Adrenal gland (tissue), 12 donors: Measurements from ENCODE around the gene KIR2DL4. TPM values are rescaled to one million over a fixed set of nuclear protein-coding genes. Genes with fewer than 3 reads are reported as not detected.
"Not testable (repeated sequence)": the region's sequence is repeated elsewhere in the genome, so short reads cannot be mapped to it uniquely, and the experiment has no call there.

Experiments used
- DNase-seq, 7 donors: peaks; one replicate each; pipeline ENCODE4 v3.0.0-alpha.2; 2019 to 2020
- H3K27ac ChIP-seq, 5 donors: fragments of 200-600 bp; sonication (generic) in 4 of 5; 1 replicate in 3 of 5; 2 replicates in 2 of 5; pipeline versions ENCODE4 v1.5.1 to v1.8.0; 2016 to 2020; ENCODE audit warnings: mild to moderate bottlenecking in 1 of 5
- H3K27me3 ChIP-seq: fragments of 200-600 bp; 2 replicates; pipeline ENCODE4 v1.8.0; 2021
- H3K36me3 ChIP-seq, 2 donors: fragments of 200-600 bp; replicated peaks in 1 of 2; 1 replicate in 1 of 2; 2 replicates in 1 of 2; pipeline versions ENCODE4 v1.5.1 to v1.8.0; 2018 to 2022
- H3K4me1 ChIP-seq, 2 donors: fragments of 200-600 bp; replicated peaks in 1 of 2; 1 replicate in 1 of 2; 2 replicates in 1 of 2; pipeline versions ENCODE4 v1.5.1 to v1.8.0; 2018 to 2021
- H3K4me3 ChIP-seq, 4 donors: fragments of 200-600 bp; sonication (generic) in 3 of 4; one replicate each; pipeline ENCODE4 v1.5.1; 2016 to 2018
- H3K9me3 ChIP-seq, 3 donors: fragments of 200-600 bp; sonication (generic) in 1 of 3; replicated peaks in 1 of 3; 1 replicate in 2 of 3; 2 replicates in 1 of 3; pipeline versions ENCODE4 v1.5.1 to v1.8.0; 2016 to 2021
- POLR2A ChIP-seq, 2 donors: fragments of 450-650 bp; IDR thresholded peaks; one replicate each; pipeline ENCODE4 v1.6.1; 2017; ENCODE audit warnings: antibody characterized with exemption in 2 of 2, mild to moderate bottlenecking in 2 of 2, moderate library complexity in 1 of 2
- WGBS, 4 donors: extraction: QIAGEN DNeasy Blood & Tissue Kit in 2 of 4; methylation state at CpG; one replicate each; pipeline versions ENCODE4 v1.1.5 to v1.1.7; 2013 to 2017; 5-methylcytosine and 5-hydroxymethylcytosine counted together
- intact Hi-C, 2 donors: fragments of 100-400 bp; cut with DNase I; formaldehyde crosslinking; loops; one replicate each; pipeline versions ENCODE4 v1.14.1 to v1.15.0; 2022 to 2023
- polyA plus RNA-seq, 3 donors: library from polyadenylated mRNA; stranded (reverse); fragments of 200-250 nt in 2 of 3; fragments of 350-450 nt in 1 of 3; fragmentation: Illumina TruSeq in 1 of 3; extraction: RNeasy Lipid Tissue Mini Kit (QIAGEN cat#74804) in 1 of 3; gene quantifications; one replicate each; pipeline ENCODE4 v1.2.3, GENCODE V29; 2013 to 2014
- small RNA-seq, 2 donors: library from RNA; depleted of rRNA; stranded (forward); fragments of <200 nt; gene quantifications; one replicate each; pipeline ENCODE3, GENCODE V24; 2016
- total RNA-seq, 9 donors: library from RNA; depleted of rRNA in 4 of 9; stranded (reverse); fragments of >200 nt in 4 of 9; fragments of 120-200 nt in 1 of 9; fragmentation: NEBNext Ultra II Directional in 1 of 9; extraction: Animal tissue kit (Norgen Biotek cat#: 25700) in 1 of 9; gene quantifications; one replicate each; pipeline versions ENCODE4 v1.1.0 to v1.2.4, GENCODE V29; 2013 to 2023
- TF ChIP-seq, protein P1 (sequence below), 6 experiments: fragments of 450-650 bp in 4 of 6; fragments of 200-600 bp in 2 of 6; sonication (generic) in 1 of 6; IDR thresholded peaks; 1 replicate in 5 of 6; 2 replicates in 1 of 6; pipeline versions ENCODE4 v1.5.1 to v1.8.0; 2016 to 2021; ENCODE audit warnings: antibody characterized with exemption in 6 of 6, mild to moderate bottlenecking in 2 of 6, moderate library complexity in 1 of 6
- donor health status: healthy with polysubstance abuse.
- donor health status: Bipolar disorder and iron deficiency.
- donor health status: DM: yes; HTN: yes; CAD: no.
- donor health status: DM: no; HTN: no; CAD: no.
- donor health status: DM: no; HTN: no; CAD: no.
- donor health status: DM: yes; HTN: yes; CAD: no.

KIR2DL4 gene
- total and polyA plus RNA-seq, 12 donors, result 0.07 to 0.36 (median 0.32) TPM; not detected in 8

- Histone ChIP-seq H3K9me3 (no peaks in the 10 kb centered on the region), H3K36me3 (no peaks in the 10 kb centered on the region), H3K27me3 (no peaks in the 10 kb centered on the region), H3K4me3 (no peak overlapping the region), H3K27ac (no peak overlapping the region), H3K4me1 (no peaks in the 10 kb centered on the region)
- no peak for TF ChIP-seq POLR2A (IDR thresholded peaks at IDR 0.05)
- TF ChIP-seq, protein P1, sequence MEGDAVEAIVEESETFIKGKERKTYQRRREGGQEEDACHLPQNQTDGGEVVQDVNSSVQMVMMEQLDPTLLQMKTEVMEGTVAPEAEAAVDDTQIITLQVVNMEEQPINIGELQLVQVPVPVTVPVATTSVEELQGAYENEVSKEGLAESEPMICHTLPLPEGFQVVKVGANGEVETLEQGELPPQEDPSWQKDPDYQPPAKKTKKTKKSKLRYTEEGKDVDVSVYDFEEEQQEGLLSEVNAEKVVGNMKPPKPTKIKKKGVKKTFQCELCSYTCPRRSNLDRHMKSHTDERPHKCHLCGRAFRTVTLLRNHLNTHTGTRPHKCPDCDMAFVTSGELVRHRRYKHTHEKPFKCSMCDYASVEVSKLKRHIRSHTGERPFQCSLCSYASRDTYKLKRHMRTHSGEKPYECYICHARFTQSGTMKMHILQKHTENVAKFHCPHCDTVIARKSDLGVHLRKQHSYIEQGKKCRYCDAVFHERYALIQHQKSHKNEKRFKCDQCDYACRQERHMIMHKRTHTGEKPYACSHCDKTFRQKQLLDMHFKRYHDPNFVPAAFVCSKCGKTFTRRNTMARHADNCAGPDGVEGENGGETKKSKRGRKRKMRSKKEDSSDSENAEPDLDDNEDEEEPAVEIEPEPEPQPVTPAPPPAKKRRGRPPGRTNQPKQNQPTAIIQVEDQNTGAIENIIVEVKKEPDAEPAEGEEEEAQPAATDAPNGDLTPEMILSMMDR (IDR thresholded peaks at IDR 0.05), result no peak
- 37 to 74% (median 70%) methylated on average over 1 to 2 of the region's 2 CpGs for WGBS, 4 donors
- intact Hi-C loops, result no loop called here
- no peak for DNase-seq
Measured at GRCh38 chr19:54850930-54851329, 47.5 kb downstream of the KIR2DL4 start.

DNA sequence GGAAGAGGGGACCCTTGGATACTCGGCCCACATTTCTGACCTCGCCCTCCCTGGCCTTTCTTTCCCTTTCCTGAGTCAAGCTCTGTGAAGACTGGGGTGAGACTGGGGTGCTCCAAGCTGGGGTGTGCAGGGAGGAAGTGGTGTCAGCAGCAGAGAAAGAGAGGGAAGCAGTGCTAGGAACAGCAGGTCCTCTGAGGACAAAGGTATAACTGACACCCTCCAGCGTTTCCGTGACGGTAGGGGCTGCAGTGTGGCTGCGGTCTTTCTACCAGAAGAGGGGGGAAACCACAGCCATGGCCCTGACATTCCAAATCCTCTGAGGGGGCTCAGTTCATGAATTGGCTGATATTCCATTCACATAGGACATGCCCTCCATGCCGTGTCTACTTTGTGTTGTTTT lies 47.9 kb downstream of the KIR2DL4 start:
- intact Hi-C loops, result no loop called here
- Histone ChIP-seq H3K36me3 (no peaks in the 10 kb centered on the region), H3K4me3 (no peak overlapping the region), H3K27ac (no peak overlapping the region), H3K9me3 (no peaks in the 10 kb centered on the region), H3K4me1 (no peaks in the 10 kb centered on the region), H3K27me3 (no peaks in the 10 kb centered on the region)
- WGBS, 4 donors, result 75 to 84% (median 76%) methylated on average over 7 of the region's 7 CpGs
- TF ChIP-seq, protein P1 (IDR thresholded peaks at IDR 0.05), result no peak
- no peak for TF ChIP-seq POLR2A (IDR thresholded peaks at IDR 0.05)
- DNase-seq, result no peak

- H3K27ac ChIP-seq, DNase-seq, intact Hi-C loops, H3K4me1 ChIP-seq, H3K9me3 ChIP-seq, H3K4me3 ChIP-seq, H3K36me3 ChIP-seq, H3K27me3 ChIP-seq: not testable (repeated sequence)
- WGBS, 4 donors, result 32 to 40% (median 37%) methylated on average over 1 of the region's 1 CpG
Measured at GRCh38 chr19:54855241-54855640, 51.8 kb downstream of the KIR2DL4 start.

DNA sequence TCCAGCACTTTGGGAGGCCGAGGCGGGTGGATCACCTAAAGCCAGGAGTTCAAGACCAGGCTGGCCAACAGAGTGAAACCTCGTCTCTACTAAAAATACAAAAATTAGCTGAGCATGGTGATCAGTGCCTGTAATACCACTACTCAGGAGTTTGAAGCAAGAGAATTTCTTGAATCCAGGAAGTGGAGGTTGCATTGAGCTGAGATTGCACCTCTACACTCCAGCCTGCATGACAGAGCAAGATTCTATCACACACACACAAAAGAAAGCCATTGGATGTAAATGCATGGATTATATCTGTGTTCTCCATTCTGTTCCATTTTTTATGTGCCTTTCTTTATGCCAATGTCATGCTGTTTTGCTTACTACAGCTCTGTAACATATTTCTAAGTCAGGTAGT lies 55.1 kb downstream of the KIR2DL4 start:
- H3K27ac ChIP-seq, H3K4me3 ChIP-seq, intact Hi-C loops, H3K36me3 ChIP-seq, DNase-seq, H3K9me3 ChIP-seq, H3K4me1 ChIP-seq, H3K27me3 ChIP-seq: not testable (repeated sequence)
- WGBS, 4 donors, result 17 to 70% (median 63%) methylated on average over 1 to 3 of the region's 3 CpGs

DNA sequence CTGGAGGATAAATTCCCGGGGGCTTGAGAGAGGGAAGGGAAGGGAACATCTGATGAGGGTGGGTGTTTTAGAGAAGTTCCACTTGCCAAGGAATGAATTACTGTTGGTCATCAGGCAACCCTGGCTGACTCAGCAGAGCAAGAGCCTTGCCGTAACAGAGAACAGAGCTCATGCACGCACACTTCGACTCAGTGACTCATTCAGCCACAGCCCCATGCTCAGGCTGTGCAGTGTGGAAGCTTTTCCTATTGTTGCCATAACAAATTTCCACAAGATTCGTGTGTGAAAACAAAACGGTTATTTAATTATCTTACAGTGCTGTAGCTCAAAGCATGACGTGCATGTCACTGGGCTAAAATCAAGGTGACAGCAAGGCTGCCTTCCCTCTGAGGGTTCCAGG lies 56.0 kb downstream of the KIR2DL4 start:
- 40 to 67% (median 58%) methylated on average over 3 to 7 of the region's 7 CpGs for WGBS, 4 donors
- H3K4me1 ChIP-seq, DNase-seq, H3K9me3 ChIP-seq, H3K27me3 ChIP-seq, H3K4me3 ChIP-seq, H3K36me3 ChIP-seq, H3K27ac ChIP-seq, intact Hi-C loops: not testable (repeated sequence)

DNA sequence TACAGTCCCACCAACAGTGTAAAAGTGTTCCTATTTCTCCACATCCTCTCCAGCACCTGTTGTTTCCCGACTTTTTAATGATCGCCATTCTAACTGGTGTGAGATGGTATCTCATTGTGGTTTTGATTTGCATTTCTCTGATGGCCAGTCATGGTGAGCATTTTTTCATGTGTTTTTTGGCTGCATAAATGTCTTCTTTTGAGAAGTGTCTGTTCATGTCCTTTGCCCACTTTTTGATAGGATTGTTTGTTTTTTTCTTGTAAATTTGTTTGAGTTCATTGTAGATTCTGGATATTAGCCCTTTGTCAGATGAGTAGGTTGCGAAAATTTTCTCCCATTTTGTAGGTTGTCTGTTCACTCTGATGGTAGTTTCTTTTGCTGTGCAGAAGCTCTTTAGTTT lies 60.0 kb downstream of the KIR2DL4 start:
- WGBS, 4 donors, result 72 to 100% (median 90%) methylated on average over 1 to 2 of the region's 3 CpGs
- H3K36me3 ChIP-seq, intact Hi-C loops, H3K4me3 ChIP-seq, H3K27me3 ChIP-seq, H3K4me1 ChIP-seq, H3K27ac ChIP-seq, DNase-seq, H3K9me3 ChIP-seq: not testable (repeated sequence)

Small RNA genes lying within 50 kb of the gene (small RNA-seq; reads per million reads assigned to genes)
- gene KIR3DP1, result 0 reads per million in 2 donors

Other genes with a start within 250 kb of the KIR2DL4 start
- gene LILRA2, start 229.8 kb upstream of the KIR2DL4 start, total RNA-seq, result 1 to 10 TPM in 8 of 9 donors, under 1 TPM in 1; 0.55 to 9.2 (median 4.6) TPM
- 10 to 100 TPM in 1 of 3 donors, 1 to 10 TPM in 2; 1.5 to 13.5 (median 2.6) TPM for gene LILRA2, start 229.8 kb upstream of the KIR2DL4 start, polyA plus RNA-seq
- gene LILRA1, start 210.0 kb upstream of the KIR2DL4 start, total RNA-seq, result 1 to 10 TPM in 5 of 9 donors, under 1 TPM in 4; 0.30 to 5.5 (median 1.1) TPM
- 1 to 10 TPM in 1 of 3 donors, under 1 TPM in 2; 0.51 to 3.0 (median 0.88) TPM for gene LILRA1, start 210.0 kb upstream of the KIR2DL4 start, polyA plus RNA-seq
- gene LILRB1, start 173.1 kb upstream of the KIR2DL4 start, total RNA-seq, result 10 to 100 TPM in 5 of 9 donors, 1 to 10 TPM in 2, under 1 TPM in 2; 0.36 to 20.2 (median 10.1) TPM
- 10 to 100 TPM in 1 of 3 donors, 1 to 10 TPM in 2; 2.4 to 14.7 (median 3.1) TPM for gene LILRB1, start 173.1 kb upstream of the KIR2DL4 start, polyA plus RNA-seq
- gene LILRB4, start 140.6 kb upstream of the KIR2DL4 start, total RNA-seq, result 10 to 100 TPM in 6 of 9 donors, 1 to 10 TPM in 1, under 1 TPM in 2; 0.83 to 26.4 (median 10.9) TPM
- gene LILRB4, start 140.6 kb upstream of the KIR2DL4 start, polyA plus RNA-seq, result 10 to 100 TPM in 1 of 3 donors, 1 to 10 TPM in 2; 2.5 to 12.1 (median 5.0) TPM
- gene KIR3DL3, start 79.2 kb upstream of the KIR2DL4 start, total RNA-seq, result not detected
- gene KIR3DL3, start 79.2 kb upstream of the KIR2DL4 start, polyA plus RNA-seq, result not detected
- gene KIR2DL3, start 65.1 kb upstream of the KIR2DL4 start, total RNA-seq, result under 1 TPM in 1 of 9 donors, not detected in 8; 0.28 TPM
- gene KIR2DL3, start 65.1 kb upstream of the KIR2DL4 start, polyA plus RNA-seq, result under 1 TPM in 1 of 3 donors, not detected in 2; 0.24 TPM
- not detected for gene KIR2DL1, start 33.8 kb upstream of the KIR2DL4 start, total RNA-seq
- gene KIR2DL1, start 33.8 kb upstream of the KIR2DL4 start, polyA plus RNA-seq, result under 1 TPM in 1 of 3 donors, not detected in 2; 0.15 TPM
- gene KIR3DL1, start 12.9 kb downstream of the KIR2DL4 start, total RNA-seq, result under 1 TPM in 1 of 9 donors, not detected in 8; 0.11 TPM
- gene KIR3DL1, start 12.9 kb downstream of the KIR2DL4 start, polyA plus RNA-seq, result under 1 TPM in 1 of 3 donors, not detected in 2; 0.09 TPM
- not detected for gene KIR2DS4, start 29.1 kb downstream of the KIR2DL4 start, total RNA-seq
- gene KIR2DS4, start 29.1 kb downstream of the KIR2DL4 start, polyA plus RNA-seq, result under 1 TPM in 1 of 3 donors, not detected in 2; 0.16 TPM
- not detected for gene KIR3DL2, start 46.8 kb downstream of the KIR2DL4 start, total RNA-seq
- under 1 TPM in 2 of 3 donors, not detected in 1; 0.03 to 0.15 TPM for gene KIR3DL2, start 46.8 kb downstream of the KIR2DL4 start, polyA plus RNA-seq
- gene FCAR, start 70.6 kb downstream of the KIR2DL4 start, total RNA-seq, result 1 to 10 TPM in 2 of 9 donors, under 1 TPM in 4, not detected in 3; 0.27 to 3.3 (median 0.61) TPM
- gene FCAR, start 70.6 kb downstream of the KIR2DL4 start, polyA plus RNA-seq, result under 1 TPM in 2 of 3 donors, not detected in 1; 0.13 to 0.24 TPM
- gene NCR1, start 102.5 kb downstream of the KIR2DL4 start, total RNA-seq, result under 1 TPM in 2 of 9 donors, not detected in 7; 0.17 to 0.55 TPM
- not detected for gene NCR1, start 102.5 kb downstream of the KIR2DL4 start, polyA plus RNA-seq
- not detected for gene NLRP7, start 143.9 kb downstream of the KIR2DL4 start, total RNA-seq
- under 1 TPM in 1 of 3 donors, not detected in 2; 0.05 TPM for gene NLRP7, start 143.9 kb downstream of the KIR2DL4 start, polyA plus RNA-seq
- 1 to 10 TPM in 5 of 9 donors, under 1 TPM in 4; 0.34 to 4.4 (median 1.3) TPM for gene NLRP2, start 162.8 kb downstream of the KIR2DL4 start, total RNA-seq
- 1 to 10 TPM in 2 of 3 donors, under 1 TPM in 1; 0.08 to 3.9 (median 2.3) TPM for gene NLRP2, start 162.8 kb downstream of the KIR2DL4 start, polyA plus RNA-seq
- under 1 TPM in 2 of 9 donors, not detected in 7; 0.11 to 0.22 TPM for gene GP6, start 234.7 kb downstream of the KIR2DL4 start, total RNA-seq
- gene GP6, start 234.7 kb downstream of the KIR2DL4 start, polyA plus RNA-seq, result under 1 TPM in 1 of 3 donors, not detected in 2; 0.07 TPM